Parathyroid adenoma (tissue), 2 donors: ENCODE measurements around the gene RFT1.

ENCODE experiments used
- H2AFZ ChIP-seq: fragments of 300-600 bp; sonication (generic); one replicate; pipeline ENCODE4 v1.7.0; 2017; ENCODE audit warnings: antibody characterized with exemption, mild to moderate bottlenecking
- H3K27ac ChIP-seq: fragments of 300-600 bp; sonication (generic); one replicate; pipeline ENCODE4 v1.7.0; 2017
- H3K27me3 ChIP-seq: fragments of 300-600 bp; sonication (generic); one replicate; pipeline ENCODE4 v1.7.0; 2017; ENCODE audit warnings: low read length; ENCODE audit not compliant: control insufficient read depth, insufficient read depth
- H3K36me3 ChIP-seq: fragments of 300-600 bp; sonication (generic); one replicate; pipeline ENCODE4 v1.7.0; 2017; ENCODE audit warnings: low read length; ENCODE audit not compliant: control insufficient read depth, insufficient read depth
- H3K4me1 ChIP-seq: fragments of 300-600 bp; sonication (generic); one replicate; pipeline ENCODE4 v1.7.0; 2017; ENCODE audit warnings: control low read depth
- H3K4me2 ChIP-seq: fragments of 300-600 bp; sonication (generic); one replicate; pipeline ENCODE4 v1.7.0; 2017; ENCODE audit warnings: low read length
- H3K4me3 ChIP-seq: fragments of 300-600 bp; sonication (generic); one replicate; pipeline ENCODE4 v1.7.0; 2017; ENCODE audit warnings: low read depth, low read length
- H3K79me2 ChIP-seq: fragments of 300-600 bp; sonication (generic); one replicate; pipeline ENCODE4 v1.7.0; 2017; ENCODE audit warnings: control low read depth
- H3K9ac ChIP-seq: fragments of 300-600 bp; sonication (generic); one replicate; pipeline ENCODE4 v1.7.0; 2017; ENCODE audit warnings: mild to moderate bottlenecking
- H3K9me3 ChIP-seq: fragments of 300-600 bp; sonication (generic); one replicate; pipeline ENCODE4 v1.7.0; 2017; ENCODE audit warnings: low read length; ENCODE audit not compliant: control insufficient read depth
- CTCF ChIP-seq: fragments of 300-600 bp; sonication (generic); IDR thresholded peaks from one replicate; pipeline ENCODE4 v1.7.0; 2017; ENCODE audit warnings: antibody characterized with exemption, mild to moderate bottlenecking
- donor health status: primary hyperparathyroidism.

The RFT1 gene

GRCh38 chr3:53100818-53101466 lies 29.3 kb downstream of the RFT1 start:
- no peaks in the 10 kb centered on the region for H3K36me3 ChIP-seq

GRCh38 chr3:53097887-53098286 lies 32.3 kb downstream of the RFT1 start:
- TF ChIP-seq CTCF = no peak
- Histone ChIP-seq H3K27me3 (no peaks in the 10 kb centered on the region), H3K9ac (no peak overlapping the region), H3K27ac (no peak overlapping the region), H3K4me3 (no peak overlapping the region), H3K4me1 (no peaks in the 10 kb centered on the region), H2AFZ (no peak overlapping the region), H3K36me3 (no peaks in the 10 kb centered on the region), H3K9me3 (no peaks in the 10 kb centered on the region), H3K79me2 (no peaks in the 10 kb centered on the region), H3K4me2 (no peak overlapping the region)

More at GRCh38 chr3:53100818-53101466, 29.3 kb downstream of the RFT1 start:
- no peak overlapping the region for H2AFZ ChIP-seq
- H3K9me3 ChIP-seq = no peaks in the 10 kb centered on the region
- no peaks in the 10 kb centered on the region for H3K4me1 ChIP-seq
- no peaks in the 10 kb centered on the region for H3K27me3 ChIP-seq
- H3K79me2 ChIP-seq = no peaks in the 10 kb centered on the region
- no peak overlapping the region for H3K4me3 ChIP-seq
- no peak overlapping the region for H3K9ac ChIP-seq
- no peak for TF ChIP-seq CTCF
- no peak overlapping the region for H3K27ac ChIP-seq
- no peak overlapping the region for H3K4me2 ChIP-seq

GRCh38 chr3:53092942-53093341 lies 37.3 kb downstream of the RFT1 start:
- Histone ChIP-seq H3K79me2 (no peaks in the 10 kb centered on the region), H3K9me3 (no peaks in the 10 kb centered on the region), H3K4me2 (no peak overlapping the region), H3K4me3 (no peak overlapping the region), H3K27me3 (no peaks in the 10 kb centered on the region), H3K4me1 (no peaks in the 10 kb centered on the region), H3K9ac (no peak overlapping the region), H2AFZ (no peak overlapping the region), H3K27ac (no peak overlapping the region), H3K36me3 (no peaks in the 10 kb centered on the region)
- TF ChIP-seq CTCF = no peak

- no peak overlapping the region for H3K9ac ChIP-seq
- no peak overlapping the region for H3K4me2 ChIP-seq
- no peak for TF ChIP-seq CTCF
- no peaks in the 10 kb centered on the region for H3K36me3 ChIP-seq
- no peaks in the 10 kb centered on the region for H3K4me1 ChIP-seq
- no peak overlapping the region for H2AFZ ChIP-seq
- no peak overlapping the region for H3K27ac ChIP-seq
- no peaks in the 10 kb centered on the region for H3K79me2 ChIP-seq
- no peaks in the 10 kb centered on the region for H3K27me3 ChIP-seq
- no peaks in the 10 kb centered on the region for H3K9me3 ChIP-seq
- H3K4me3 ChIP-seq = no peak overlapping the region
Observed at GRCh38 chr3:53092216-53092615, 38.0 kb downstream of the RFT1 start.

DNA sequence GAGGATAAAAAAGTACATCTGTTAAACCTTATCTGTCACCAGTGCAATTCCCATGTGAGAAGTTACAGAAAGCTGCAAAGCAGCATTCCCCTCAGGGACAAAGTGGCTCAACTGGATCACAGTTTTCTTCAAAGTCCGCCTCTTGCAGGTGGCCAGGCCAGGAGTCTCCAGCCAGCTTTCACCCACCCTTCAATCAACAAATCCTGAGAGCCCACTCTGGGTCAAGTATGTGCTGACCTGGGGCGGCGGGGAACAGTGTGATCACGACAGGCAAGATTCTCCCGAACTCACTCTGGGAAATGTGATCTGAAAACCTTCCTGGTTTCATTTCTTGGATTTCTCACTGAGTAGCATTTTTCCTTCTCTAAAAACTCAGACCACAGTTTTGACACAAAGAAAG lies 39.2 kb downstream of the RFT1 start:
- Histone ChIP-seq H3K4me2 (no peak overlapping the region), H3K27ac (no peak overlapping the region), H3K4me1 (no peaks in the 10 kb centered on the region), H3K4me3 (no peak overlapping the region), H3K36me3 (no peaks in the 10 kb centered on the region), H3K27me3 (no peaks in the 10 kb centered on the region), H3K9me3 (no peaks in the 10 kb centered on the region), H3K9ac (no peak overlapping the region), H3K79me2 (no peaks in the 10 kb centered on the region), H2AFZ (no peak overlapping the region)
- TF ChIP-seq CTCF = no peak
